ES-I3 (cell line): ENCODE results near the gene UROC1.

ENCODE experiments used
- H3K36me3 ChIP-seq: 2 replicates; pipeline ENCODE4 v1.6.1; 2013; ENCODE audit warnings: mild to moderate bottlenecking, low read length, control low read depth, moderate library complexity; ENCODE audit not compliant: insufficient read depth
- H3K4me1 ChIP-seq: 2 replicates; pipeline ENCODE4 v1.6.1; 2013; ENCODE audit warnings: mild to moderate bottlenecking, control low read depth, low read length; ENCODE audit not compliant: insufficient read depth
- H3K9ac ChIP-seq: 2 replicates; pipeline ENCODE4 v1.6.1; 2013; ENCODE audit warnings: low read depth, mild to moderate bottlenecking, low read length, moderate library complexity
- H3K9me3 ChIP-seq: 2 replicates; pipeline ENCODE4 v1.6.1; 2013; ENCODE audit warnings: mild to moderate bottlenecking, low read length, moderate library complexity; ENCODE audit not compliant: control insufficient read depth, insufficient read depth

The UROC1 gene

GRCh38 chr3:126519506-126520455, 2.2 kb upstream of the UROC1 start:
- Histone ChIP-seq H3K9me3 (no peaks in the 10 kb centered on the region), H3K4me1 (no peaks in the 10 kb centered on the region; the same call in 1 of the 2 replicates), H3K9ac (no peak overlapping the region), H3K36me3 (no peaks in the 10 kb centered on the region)

- Histone ChIP-seq H3K4me1 (no peaks in the 10 kb centered on the region), H3K9me3 (no peaks in the 10 kb centered on the region), H3K9ac (no peak overlapping the region), H3K36me3 (no peaks in the 10 kb centered on the region)
Observed at GRCh38 chr3:126518779-126519177, 1.2 kb upstream of the UROC1 start.

DNA sequence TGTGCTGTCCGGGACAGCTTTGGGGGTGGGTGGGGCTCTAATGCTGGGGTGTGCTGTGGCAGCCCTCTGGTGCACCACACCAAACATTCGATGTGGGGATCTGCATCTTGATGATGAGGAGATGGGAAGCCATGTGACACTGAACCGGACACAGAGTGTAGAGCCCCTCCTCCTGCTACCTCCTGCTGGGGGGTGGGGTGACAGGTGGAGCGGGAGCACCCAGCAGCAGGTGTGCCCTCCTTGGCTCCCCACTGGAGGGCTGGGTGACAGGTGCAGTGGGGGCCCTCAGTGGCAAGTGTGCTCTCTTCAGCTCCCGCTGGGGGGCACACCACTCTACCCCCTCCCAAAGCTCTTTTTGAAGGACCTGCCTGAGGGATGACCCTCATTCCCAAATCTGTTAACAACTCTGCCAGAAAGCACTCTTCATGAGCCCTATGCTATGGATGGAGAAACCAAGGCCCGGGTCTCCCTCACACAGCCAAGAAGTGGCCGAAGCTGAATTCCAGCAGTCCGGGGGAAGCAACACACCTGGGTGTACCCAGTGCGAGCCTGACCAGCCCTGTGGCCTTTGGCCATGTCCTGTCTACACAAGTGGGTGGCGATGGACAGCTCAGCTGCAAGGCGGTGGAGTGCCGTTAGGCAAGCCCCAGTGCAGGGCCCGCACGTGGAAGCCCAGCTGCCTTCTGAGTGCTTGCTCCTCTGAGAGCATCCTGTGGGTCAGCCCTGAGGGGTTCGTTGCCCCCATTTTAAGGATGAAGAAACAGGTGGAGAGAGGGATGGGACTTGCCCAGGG, 609 bp upstream of the UROC1 start:
- no peaks in the 10 kb centered on the region for H3K36me3 ChIP-seq
- H3K4me1 ChIP-seq = no peaks in the 10 kb centered on the region
- H3K9me3 ChIP-seq = no peaks in the 10 kb centered on the region
- H3K9ac ChIP-seq = no peak overlapping the region

DNA sequence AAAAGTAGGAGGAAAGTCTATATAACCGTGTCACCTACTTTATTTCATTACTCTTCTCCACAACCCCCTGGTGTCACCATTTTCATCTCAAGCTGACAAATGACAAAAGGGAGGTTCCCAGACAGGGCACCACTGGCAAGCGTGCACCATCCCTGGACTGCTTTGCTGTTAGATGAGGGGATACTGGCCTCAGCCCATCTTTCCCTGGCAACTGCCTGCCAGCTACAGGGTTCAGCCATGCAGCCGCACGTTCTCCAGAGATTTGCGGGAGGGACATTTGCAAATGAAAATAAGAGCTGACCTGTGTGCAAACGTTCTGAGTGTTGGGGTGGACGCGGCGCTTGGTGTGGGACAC, 660 bp downstream of the UROC1 start:
- H3K9me3 ChIP-seq = no peaks in the 10 kb centered on the region
- no peak overlapping the region for H3K9ac ChIP-seq
- H3K36me3 ChIP-seq = no peaks in the 10 kb centered on the region
- H3K4me1 ChIP-seq = no peaks in the 10 kb centered on the region

DNA sequence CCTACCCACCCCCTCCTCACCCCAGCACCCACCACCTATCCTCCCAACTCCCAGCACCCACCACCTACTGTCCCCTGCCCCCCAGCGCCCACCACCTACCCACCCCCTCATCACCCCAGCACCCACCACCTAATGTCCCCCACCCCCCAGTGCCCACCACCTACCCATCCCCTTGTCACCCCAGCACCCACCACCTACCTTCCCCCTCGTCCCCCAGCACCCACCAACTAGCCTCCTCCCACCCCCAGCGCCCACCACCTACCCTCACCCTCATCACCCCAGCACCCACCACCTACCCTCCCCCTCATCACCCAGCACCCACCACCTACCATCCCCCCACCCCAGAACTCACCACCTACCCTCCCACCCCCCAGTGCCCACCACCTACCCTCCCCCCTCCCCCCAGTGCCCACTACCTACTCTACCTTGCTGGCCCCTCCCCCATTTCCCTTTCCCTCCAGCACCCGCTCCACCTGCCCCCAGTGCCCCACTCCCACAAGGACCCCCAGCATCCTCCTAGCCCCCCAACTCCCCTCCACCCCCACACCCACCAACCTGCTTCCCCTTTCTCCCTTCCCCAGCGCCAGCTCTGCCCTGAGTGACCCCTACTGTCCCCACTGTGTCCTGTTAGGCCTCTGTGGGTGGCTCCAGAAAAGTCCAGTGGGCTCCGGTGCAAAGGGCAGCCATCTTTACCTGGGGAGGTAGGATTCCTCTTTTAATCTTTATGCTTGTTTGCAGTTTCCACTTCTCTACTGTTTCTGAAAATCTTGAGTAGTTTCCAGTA, 1.2 kb downstream of the UROC1 start:
- no peaks in the 10 kb centered on the region for H3K36me3 ChIP-seq
- H3K9ac ChIP-seq = no peak overlapping the region
- no peaks in the 10 kb centered on the region for H3K4me1 ChIP-seq
- no peaks in the 10 kb centered on the region for H3K9me3 ChIP-seq

DNA sequence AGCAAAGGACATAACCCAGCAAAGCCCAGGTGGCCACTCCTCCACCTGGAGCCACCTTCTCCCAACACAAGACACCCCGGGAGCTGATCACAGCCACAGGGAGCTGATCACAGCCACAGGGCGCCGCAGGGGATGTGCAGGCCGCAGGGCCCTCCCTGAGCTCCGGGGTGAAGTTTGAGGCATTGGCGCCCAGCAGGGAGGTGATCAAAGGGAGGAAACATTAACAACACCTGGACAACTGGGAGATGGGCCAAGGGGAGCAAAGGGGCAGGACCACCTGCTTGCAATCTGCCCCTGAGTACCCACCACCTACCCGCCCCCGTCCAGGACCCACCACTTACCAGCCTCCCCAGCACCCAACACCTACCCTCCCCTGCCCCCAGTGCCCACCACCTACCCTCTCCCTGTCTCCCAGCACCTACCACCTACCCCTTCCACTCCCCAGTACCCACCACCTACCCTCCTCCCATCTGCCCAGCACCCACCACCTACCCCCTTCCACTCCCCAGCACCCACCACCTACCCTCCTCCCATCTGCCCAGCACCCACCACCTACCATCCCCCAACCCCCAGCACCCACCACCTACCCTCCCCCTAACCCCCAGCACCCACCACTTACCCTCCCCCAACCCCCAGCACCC, 2.4 kb downstream of the UROC1 start:
- no peaks in the 10 kb centered on the region for H3K4me1 ChIP-seq
- no peaks in the 10 kb centered on the region for H3K36me3 ChIP-seq
- H3K9ac ChIP-seq = no peak overlapping the region
- no peaks in the 10 kb centered on the region for H3K9me3 ChIP-seq

- H3K9ac ChIP-seq = no peak overlapping the region
- no peaks in the 10 kb centered on the region for H3K4me1 ChIP-seq
- H3K36me3 ChIP-seq = no peaks in the 10 kb centered on the region
- H3K9me3 ChIP-seq = no peaks in the 10 kb centered on the region
Observed at GRCh38 chr3:126514161-126514560, 3.4 kb downstream of the UROC1 start.

- Histone ChIP-seq H3K4me1 (no peaks in the 10 kb centered on the region), H3K9ac (no peak overlapping the region), H3K36me3 (no peaks in the 10 kb centered on the region), H3K9me3 (no peaks in the 10 kb centered on the region)
Observed at GRCh38 chr3:126512916-126513650, 4.5 kb downstream of the UROC1 start.

GRCh38 chr3:126512026-126512425, 5.5 kb downstream of the UROC1 start:
- no peaks in the 10 kb centered on the region for H3K36me3 ChIP-seq
- no peaks in the 10 kb centered on the region for H3K9me3 ChIP-seq
- no peaks in the 10 kb centered on the region for H3K4me1 ChIP-seq
- no peak overlapping the region for H3K9ac ChIP-seq

GRCh38 chr3:126511291-126511690, 6.3 kb downstream of the UROC1 start:
- no peak overlapping the region for H3K9ac ChIP-seq
- H3K36me3 ChIP-seq = no peaks in the 10 kb centered on the region
- H3K9me3 ChIP-seq = no peaks in the 10 kb centered on the region

DNA sequence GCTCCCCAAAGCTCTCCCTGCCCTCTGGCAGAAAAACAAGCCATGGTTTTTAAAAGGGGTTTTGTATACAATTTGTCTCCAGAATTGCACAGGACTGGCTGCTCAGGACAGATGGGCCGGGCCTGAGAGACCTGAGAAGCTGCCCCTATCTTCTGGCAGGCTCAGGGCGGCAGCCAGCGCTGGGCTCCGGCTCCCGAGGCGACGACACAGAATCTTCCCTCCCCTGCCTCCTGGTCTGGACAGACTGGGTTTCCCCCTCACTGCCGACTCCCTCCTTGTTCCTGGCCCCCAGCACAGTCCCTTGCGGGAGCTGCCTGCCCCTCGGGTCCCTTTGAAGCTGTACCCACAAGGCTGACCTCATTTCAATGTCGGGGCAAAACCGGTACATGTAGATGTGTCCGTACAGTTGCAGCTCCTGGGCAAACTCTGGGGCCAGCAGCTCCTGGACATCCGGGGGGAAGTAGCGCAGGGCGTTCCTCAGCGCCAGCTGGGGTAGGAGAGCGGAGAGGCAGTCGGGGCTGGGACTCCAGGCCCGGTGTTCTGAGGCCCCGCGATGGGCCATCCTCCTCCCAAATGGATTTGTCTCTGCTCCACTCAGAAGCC, 7.2 kb downstream of the UROC1 start:
- Histone ChIP-seq H3K4me1 (no peaks in the 10 kb centered on the region), H3K9me3 (no peaks in the 10 kb centered on the region), H3K9ac (no peak overlapping the region), H3K36me3 (no peaks in the 10 kb centered on the region)

More at GRCh38 chr3:126511291-126511690, 6.3 kb downstream of the UROC1 start:
- H3K4me1 ChIP-seq = no peaks in the 10 kb centered on the region

- H3K9ac ChIP-seq = no peak overlapping the region
- H3K9me3 ChIP-seq = no peaks in the 10 kb centered on the region
- H3K36me3 ChIP-seq = no peaks in the 10 kb centered on the region
- H3K4me1 ChIP-seq = no peaks in the 10 kb centered on the region
Observed at GRCh38 chr3:126509597-126510307, 7.8 kb downstream of the UROC1 start.

DNA sequence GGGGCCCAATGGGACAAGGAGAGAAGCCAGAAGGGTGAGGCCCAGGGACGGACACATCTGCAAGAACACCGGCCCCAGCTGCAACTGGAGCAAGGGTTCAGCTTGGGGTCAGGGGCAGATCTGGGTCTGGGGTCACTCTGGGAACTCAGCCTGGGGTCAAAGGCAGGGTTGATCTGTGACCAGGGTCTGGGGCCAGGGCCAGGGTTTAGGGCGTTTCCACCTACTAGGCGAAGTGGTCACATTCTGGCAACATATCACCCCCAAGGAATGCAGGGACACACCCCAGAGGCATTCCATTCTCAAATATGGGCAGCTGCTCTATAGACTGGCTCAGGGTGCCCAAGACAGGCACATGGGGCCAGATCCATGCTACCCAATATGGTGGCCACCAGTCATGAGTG, 9.0 kb downstream of the UROC1 start:
- Histone ChIP-seq H3K4me1 (no peaks in the 10 kb centered on the region), H3K36me3 (no peaks in the 10 kb centered on the region), H3K9me3 (no peaks in the 10 kb centered on the region), H3K9ac (no peak overlapping the region)
